Forelimb muscle (tissue), 1 donor: ENCODE data around the gene KLHL7. TPM values are rescaled to one million over a fixed set of nuclear protein-coding genes. Genes with fewer than 3 reads are reported as not detected.
"Not testable (repeated sequence)": the region's sequence is repeated elsewhere in the genome, so short reads cannot be mapped to it uniquely, and the experiment has no call there.

Experiments
- DNase-seq: peaks from one replicate; pipeline ENCODE4 v3.0.0-alpha.2; 2013; ENCODE audit warnings: low read depth
- polyA plus RNA-seq: library from polyadenylated mRNA; unstranded; fragments of 120-200 nt; gene quantifications from one replicate; pipeline ENCODE4 v1.2.1, GENCODE V29; 2013; ENCODE audit not compliant: insufficient read length

KLHL7 gene
- polyA plus RNA-seq, 1 donor, result 21.7 TPM

DNA sequence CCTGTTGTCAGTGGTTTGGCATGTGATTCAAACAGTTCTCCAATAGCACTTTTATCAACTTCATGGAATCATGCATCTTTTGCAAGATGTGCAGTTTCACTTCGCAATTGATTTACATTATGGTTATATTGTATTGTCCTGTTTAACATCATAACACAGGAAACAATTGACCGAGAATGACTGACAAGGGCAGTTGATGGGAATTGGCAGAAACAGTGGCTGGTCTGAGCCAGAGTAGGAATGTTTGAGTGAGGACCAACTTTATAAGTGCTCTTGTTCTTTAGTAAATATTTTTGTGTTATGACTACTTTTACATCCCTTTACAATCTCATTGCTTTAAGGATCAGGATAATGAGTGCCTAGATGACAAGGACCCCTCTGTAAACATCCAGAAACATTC is 2.2 kb downstream of the KLHL7 start:
- no peak for DNase-seq

- no peak for DNase-seq
Measured at GRCh38 chr7:23108995-23109394, 3.4 kb downstream of the KLHL7 start.

GRCh38 chr7:23109470-23109869 is 3.9 kb downstream of the KLHL7 start:
- DNase-seq, result no peak

GRCh38 chr7:23114896-23115295 is 9.3 kb downstream of the KLHL7 start:
- DNase-seq, result no peak

- DNase-seq, result no peak
Measured at GRCh38 chr7:23115991-23116390, 10.4 kb downstream of the KLHL7 start.

- DNase-seq, result no peak
Measured at GRCh38 chr7:23117841-23118240, 12.3 kb downstream of the KLHL7 start.

DNA sequence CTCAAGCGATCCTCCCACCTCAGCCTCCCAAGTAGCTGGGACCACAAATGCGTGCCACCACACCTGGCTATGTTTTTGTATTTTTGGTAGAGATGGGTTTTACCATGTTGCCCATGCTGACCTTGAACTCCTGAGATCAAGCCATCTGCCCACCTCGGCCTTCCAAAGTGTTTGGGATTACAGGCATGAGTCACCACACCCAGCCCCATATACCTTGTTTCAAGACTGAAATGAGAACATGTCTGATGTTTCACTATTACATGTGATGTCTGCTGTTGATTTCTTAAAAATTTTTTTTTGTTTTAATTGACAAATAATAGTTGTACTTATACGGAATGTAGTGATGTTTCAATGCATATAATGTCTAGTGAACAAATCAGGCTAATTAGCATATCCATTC is 14.5 kb downstream of the KLHL7 start:
- no peak for DNase-seq

DNA sequence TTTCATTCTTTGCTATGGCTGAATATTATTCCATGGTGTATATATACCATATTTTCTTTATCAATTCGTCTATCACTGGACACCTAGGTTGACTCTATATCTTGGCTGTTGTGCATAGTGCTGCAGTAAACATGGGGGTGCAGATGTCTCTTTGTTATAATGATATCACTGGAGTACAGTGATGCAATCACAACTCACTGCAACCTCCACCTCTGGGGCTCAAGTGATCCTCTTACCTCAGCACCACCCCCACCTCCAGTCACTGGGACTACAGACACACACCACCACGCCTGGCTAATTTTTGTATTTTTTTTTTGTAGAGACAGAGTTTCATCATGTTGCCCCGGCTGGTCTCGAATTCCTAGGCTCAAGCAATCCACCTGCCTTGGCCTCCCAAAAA is 15.6 kb downstream of the KLHL7 start:
- DNase-seq, result no peak

GRCh38 chr7:23123007-23123406 is 17.4 kb downstream of the KLHL7 start:
- no peak for DNase-seq

DNA sequence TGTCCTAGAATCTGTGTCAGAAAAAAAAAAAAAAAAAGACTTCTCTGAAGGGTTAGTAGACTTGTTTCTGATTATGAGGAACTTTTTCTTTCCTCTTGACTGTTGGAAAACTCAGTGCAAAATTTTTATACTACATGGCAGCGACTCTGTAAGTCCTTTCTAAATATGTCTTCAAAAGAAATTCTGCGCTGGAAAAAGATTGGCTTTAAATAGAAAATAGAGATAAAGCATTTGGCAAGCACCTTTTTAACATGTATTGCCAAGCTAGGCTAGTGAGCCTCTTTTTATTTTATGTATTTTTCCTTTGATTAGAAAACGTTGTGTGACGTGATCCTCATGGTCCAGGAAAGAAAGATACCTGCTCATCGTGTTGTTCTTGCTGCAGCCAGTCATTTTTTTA is 17.9 kb downstream of the KLHL7 start:
- DNase-seq, result no peak

- no peak for DNase-seq
Measured at GRCh38 chr7:23129036-23129435, 23.5 kb downstream of the KLHL7 start.

DNA sequence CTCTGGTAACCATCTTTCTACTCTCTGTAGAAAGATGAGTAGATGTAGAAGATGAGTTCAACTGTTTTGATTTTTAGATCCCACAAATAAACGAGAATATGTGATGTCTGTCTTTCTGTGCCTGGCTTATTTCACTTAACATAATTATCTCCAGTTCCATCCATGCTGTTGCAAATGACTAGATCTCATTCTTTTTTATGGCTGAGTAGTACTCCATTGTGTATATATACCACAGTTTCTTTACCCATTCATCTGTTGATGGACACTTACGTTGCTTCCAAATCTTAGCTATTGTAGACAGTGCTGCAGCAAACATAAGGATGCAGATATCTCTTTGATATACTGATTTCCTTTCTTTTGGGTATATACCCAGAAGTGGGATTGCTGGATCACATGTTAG is 26.2 kb downstream of the KLHL7 start:
- DNase-seq, result not testable (repeated sequence)

DNA sequence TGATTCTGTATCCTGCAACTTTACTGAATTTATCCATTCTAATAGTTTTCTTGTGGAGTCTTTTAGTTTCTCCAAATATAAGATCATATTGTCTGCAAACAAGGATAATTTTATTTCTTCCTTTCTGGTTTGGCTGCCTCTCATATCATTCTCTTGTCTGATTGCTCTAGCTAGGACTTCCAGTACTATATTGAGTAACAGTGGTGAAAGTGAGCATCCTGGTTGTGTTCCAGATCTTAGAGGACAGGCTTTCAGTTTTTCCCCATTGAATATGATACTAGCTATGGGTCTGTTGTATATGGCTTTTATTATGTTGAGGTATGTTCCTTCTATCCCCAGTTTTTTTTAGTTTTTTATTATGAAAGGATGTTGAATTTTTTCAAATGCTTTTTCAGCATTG is 28.2 kb downstream of the KLHL7 start:
- no peak for DNase-seq

- no peak for DNase-seq
Measured at GRCh38 chr7:23135755-23136154, 30.2 kb downstream of the KLHL7 start.

DNA sequence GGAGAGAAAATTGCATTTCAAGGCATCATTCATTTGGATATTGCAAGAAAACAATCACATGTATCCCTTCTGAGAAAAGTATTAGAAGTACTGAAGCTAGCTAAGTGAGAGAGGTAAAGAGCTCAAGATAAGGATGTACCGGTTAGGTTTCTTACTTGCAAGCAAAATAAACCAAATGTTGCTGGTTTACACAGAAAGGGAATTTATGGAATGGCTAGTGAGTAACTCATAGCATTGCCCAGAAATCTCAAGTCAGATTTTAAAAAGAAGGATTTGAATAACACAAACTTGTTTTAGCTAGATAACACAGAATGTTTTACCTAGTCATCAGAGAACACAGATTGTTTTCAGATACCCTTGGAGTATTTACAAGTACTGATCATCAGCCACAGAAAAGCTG is 30.6 kb downstream of the KLHL7 start:
- DNase-seq, result no peak

GRCh38 chr7:23157679-23158078 is 52.1 kb downstream of the KLHL7 start:
- DNase-seq, result no peak

DNA sequence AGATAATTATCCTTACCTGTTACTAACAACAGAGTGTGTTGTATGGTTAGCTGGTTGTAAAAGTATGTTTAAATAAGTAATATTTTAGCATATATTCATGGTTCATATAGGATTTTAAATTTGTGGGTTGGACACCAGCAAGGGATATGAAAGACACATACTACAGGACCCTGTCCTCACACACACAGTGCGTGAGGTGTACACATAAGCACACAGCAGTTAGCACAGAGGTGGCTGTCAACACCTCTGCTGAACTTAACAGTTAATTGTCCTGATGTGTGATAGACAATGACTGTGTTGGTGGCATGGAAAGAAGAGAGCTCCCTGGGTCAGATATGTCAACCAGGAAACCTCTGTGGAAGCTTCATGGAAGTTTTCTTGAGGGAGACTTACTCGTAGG is 53.0 kb downstream of the KLHL7 start:
- DNase-seq, result no peak

GRCh38 chr7:23161482-23161881 is 55.9 kb downstream of the KLHL7 start:
- DNase-seq, result no peak

DNA sequence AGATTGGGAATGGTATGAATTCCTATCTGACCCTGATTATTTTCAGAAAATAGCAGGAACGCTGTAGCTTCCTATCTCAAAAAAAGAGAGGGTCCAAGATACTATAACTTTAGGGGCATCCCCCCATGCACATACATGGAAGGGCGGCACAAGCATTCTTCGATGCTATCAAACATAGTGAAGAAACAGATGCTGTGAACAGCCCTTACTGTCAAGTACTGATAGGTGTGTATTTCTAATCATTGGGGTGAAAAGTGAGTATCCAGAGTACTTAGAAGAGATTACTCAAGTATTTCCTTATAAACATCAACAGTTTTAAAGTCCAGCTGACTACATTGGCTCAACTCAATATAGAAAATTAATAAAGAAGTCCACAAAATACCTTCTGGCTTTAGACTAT is 59.3 kb downstream of the KLHL7 start:
- no peak for DNase-seq

- DNase-seq, result no peak
Measured at GRCh38 chr7:23165316-23165715, 59.7 kb downstream of the KLHL7 start.

DNA sequence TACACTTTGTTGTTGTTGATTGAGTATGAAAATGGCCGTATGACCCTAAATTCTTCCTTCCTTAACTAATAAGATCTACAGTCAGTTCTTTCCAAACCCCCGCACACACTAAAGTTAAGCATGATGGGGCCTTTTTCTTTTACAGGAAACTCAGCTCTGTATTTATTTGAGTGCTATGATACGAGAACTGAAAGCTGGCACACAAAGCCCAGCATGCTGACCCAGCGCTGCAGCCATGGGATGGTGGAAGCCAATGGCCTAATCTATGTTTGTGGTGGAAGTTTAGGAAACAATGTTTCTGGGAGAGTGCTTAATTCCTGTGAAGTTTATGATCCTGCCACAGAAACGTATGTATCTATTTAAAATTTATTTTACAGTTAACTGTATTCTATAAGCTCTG is 62.1 kb downstream of the KLHL7 start:
- no peak for DNase-seq

GRCh38 chr7:23168111-23168885 is 62.7 kb downstream of the KLHL7 start:
- no peak for DNase-seq

GRCh38 chr7:23175938-23176337 is 70.4 kb downstream of the KLHL7 start:
- no peak for DNase-seq
